Hematopoietic multipotent progenitor cell treated with erythropoietin and hydrocortisone succinate and interleukin-3 and kit ligand, for 8 days (in vitro differentiated cells): ENCODE measurements around the gene VMAC.

Experiments used
- DNase-seq: peaks from one replicate; pipeline ENCODE4 v3.0.0-alpha.2; 2015

The VMAC gene

GRCh38 chr19:5932609-5933262 is 28.1 kb downstream of the VMAC start:
- DNase-seq, result no peak

GRCh38 chr19:5933391-5934068 is 28.9 kb downstream of the VMAC start:
- DNase-seq, result no peak

GRCh38 chr19:5934069-5934401 is 29.4 kb downstream of the VMAC start:
- no peak for DNase-seq

- DNase-seq, result no peak
Measured at GRCh38 chr19:5934774-5935472, 30.3 kb downstream of the VMAC start.

GRCh38 chr19:5935473-5936291 is 31.0 kb downstream of the VMAC start:
- DNase-seq, result no peak

GRCh38 chr19:5936292-5936592 is 31.6 kb downstream of the VMAC start:
- no peak for DNase-seq

- no peak for DNase-seq
Measured at GRCh38 chr19:5937550-5937949, 32.9 kb downstream of the VMAC start.

- no peak for DNase-seq
Measured at GRCh38 chr19:5940260-5941208, 35.9 kb downstream of the VMAC start.

- no peak for DNase-seq
Measured at GRCh38 chr19:5941673-5942072, 37.0 kb downstream of the VMAC start.

GRCh38 chr19:5943045-5943444 is 38.4 kb downstream of the VMAC start:
- DNase-seq, result no peak

- no peak for DNase-seq
Measured at GRCh38 chr19:5943623-5944022, 39.0 kb downstream of the VMAC start.

GRCh38 chr19:5947435-5947834 is 42.8 kb downstream of the VMAC start:
- no peak for DNase-seq

GRCh38 chr19:5948752-5949564 is 44.3 kb downstream of the VMAC start:
- no peak for DNase-seq

- no peak for DNase-seq
Measured at GRCh38 chr19:5949792-5950305, 45.2 kb downstream of the VMAC start.

GRCh38 chr19:5950741-5951140 is 46.1 kb downstream of the VMAC start:
- DNase-seq, result no peak

GRCh38 chr19:5951338-5951861 is 46.7 kb downstream of the VMAC start:
- no peak for DNase-seq

GRCh38 chr19:5952193-5953029 is 47.7 kb downstream of the VMAC start:
- no peak for DNase-seq

GRCh38 chr19:5953030-5953589 is 48.4 kb downstream of the VMAC start:
- no peak for DNase-seq

- DNase-seq, result peak; percentile 36
Measured at GRCh38 chr19:5953680-5954213, 49.1 kb downstream of the VMAC start.
